Fibroblast of mammary gland (primary cell): Measurements from ENCODE around the gene FBXW5.

Experiments used
- DNase-seq: peaks from one replicate; pipeline ENCODE4 v3.0.0-alpha.2; 2010; ENCODE audit warnings: low read depth
- H3K4me3 ChIP-seq: 2 replicates; pipeline ENCODE4 v1.5.1; 2011; ENCODE audit warnings: low read depth, mild to moderate bottlenecking, low read length, moderate library complexity; ENCODE audit not compliant: control insufficient read depth
- CTCF ChIP-seq: conservative IDR thresholded peaks from 2 replicates; pipeline ENCODE4 v1.5.1; 2011; ENCODE audit warnings: low read depth, low read length, inconsistent platforms; ENCODE audit not compliant: control insufficient read depth, insufficient read depth

The FBXW5 gene

GRCh38 chr9:136903041-136903554, 41.4 kb downstream of the FBXW5 start:
- TF ChIP-seq CTCF = no peak
- peak; percentile 34 for DNase-seq
- no peak overlapping the region for H3K4me3 ChIP-seq

GRCh38 chr9:136902259-136902821, 42.2 kb downstream of the FBXW5 start:
- no peak overlapping the region for H3K4me3 ChIP-seq
- TF ChIP-seq CTCF = no peak
- DNase-seq = peak; percentile 58

- no peak overlapping the region for H3K4me3 ChIP-seq
- DNase-seq = peak; percentile 41
- no peak for TF ChIP-seq CTCF
Observed at GRCh38 chr9:136901516-136902258, 42.9 kb downstream of the FBXW5 start.

GRCh38 chr9:136900988-136901515, 43.5 kb downstream of the FBXW5 start:
- no peak overlapping the region for H3K4me3 ChIP-seq
- no peak for DNase-seq

GRCh38 chr9:136900556-136900955, 44.0 kb downstream of the FBXW5 start:
- no peak for DNase-seq
- TF ChIP-seq CTCF = no peak
- no peak overlapping the region for H3K4me3 ChIP-seq

More at GRCh38 chr9:136900988-136901515, 43.5 kb downstream of the FBXW5 start:
- no peak for TF ChIP-seq CTCF

- no peak for DNase-seq
- TF ChIP-seq CTCF = no peak
- H3K4me3 ChIP-seq = no peak overlapping the region
Observed at GRCh38 chr9:136899196-136899595, 45.3 kb downstream of the FBXW5 start.
